Gastroesophageal sphincter (tissue), 3 donors: Measurements from ENCODE around the gene DHH.

Experiments used
- EP300 ChIP-seq: sonication (generic); formaldehyde crosslinking; IDR thresholded peaks from one replicate; pipeline ENCODE4 v1.6.1; 2017; ENCODE audit warnings: antibody characterized with exemption, mild to moderate bottlenecking
- TF ChIP-seq, protein P1 (sequence below), 4 experiments: fragments of 200-600 bp in 2 of 4; fragments of 450-650 bp in 2 of 4; sonication (generic) in 1 of 4; IDR thresholded peaks; one replicate each; pipeline ENCODE4 v1.5.1; 2017 to 2019; ENCODE audit warnings: antibody characterized with exemption in 4 of 4, mild to moderate bottlenecking in 2 of 4, moderate library complexity in 2 of 4

- TF ChIP-seq, protein P1, sequence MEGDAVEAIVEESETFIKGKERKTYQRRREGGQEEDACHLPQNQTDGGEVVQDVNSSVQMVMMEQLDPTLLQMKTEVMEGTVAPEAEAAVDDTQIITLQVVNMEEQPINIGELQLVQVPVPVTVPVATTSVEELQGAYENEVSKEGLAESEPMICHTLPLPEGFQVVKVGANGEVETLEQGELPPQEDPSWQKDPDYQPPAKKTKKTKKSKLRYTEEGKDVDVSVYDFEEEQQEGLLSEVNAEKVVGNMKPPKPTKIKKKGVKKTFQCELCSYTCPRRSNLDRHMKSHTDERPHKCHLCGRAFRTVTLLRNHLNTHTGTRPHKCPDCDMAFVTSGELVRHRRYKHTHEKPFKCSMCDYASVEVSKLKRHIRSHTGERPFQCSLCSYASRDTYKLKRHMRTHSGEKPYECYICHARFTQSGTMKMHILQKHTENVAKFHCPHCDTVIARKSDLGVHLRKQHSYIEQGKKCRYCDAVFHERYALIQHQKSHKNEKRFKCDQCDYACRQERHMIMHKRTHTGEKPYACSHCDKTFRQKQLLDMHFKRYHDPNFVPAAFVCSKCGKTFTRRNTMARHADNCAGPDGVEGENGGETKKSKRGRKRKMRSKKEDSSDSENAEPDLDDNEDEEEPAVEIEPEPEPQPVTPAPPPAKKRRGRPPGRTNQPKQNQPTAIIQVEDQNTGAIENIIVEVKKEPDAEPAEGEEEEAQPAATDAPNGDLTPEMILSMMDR (IDR thresholded peaks at IDR 0.05), result no peak
- TF ChIP-seq EP300, result no peak
Measured at GRCh38 chr12:49133590-49133989, 39.0 kb upstream of the DHH start.
